ENCODE data around the gene PRKACB. TPM values are rescaled to one million over a fixed set of nuclear protein-coding genes. Genes with fewer than 3 reads are reported as not detected.

Gene PRKACB
- total RNA-seq, 1 experiment from 2014 or later = 68.1 TPM

GRCh38 chr1:84202126-84202525 lies 58.1 kb downstream of the PRKACB start:
- H2AFZ ChIP-seq (ENCODE audit: low read length) = no peak overlapping the region
- H3K36me3 ChIP-seq (ENCODE audit: insufficient read depth, low read length) = 0 out of 2 replicates have a peak, but pooled peaks cover 4% of the 10 kb centered on the region
- no peaks in the 10 kb centered on the region for H3K27me3 ChIP-seq (ENCODE audit: low read length)
- no peaks in the 10 kb centered on the region for H3K9me3 ChIP-seq (ENCODE audit: low read length)
- H4K20me1 ChIP-seq (ENCODE audit: insufficient read depth, low read depth, low read length) = no peaks in the 10 kb centered on the region
- H3K4me3 ChIP-seq (ENCODE audit: low read length) = no peak overlapping the region
- H3K9me2 ChIP-seq (replicated peaks; ENCODE audit: insufficient read depth, low read length) = no peaks in the 10 kb centered on the region
- H3K4me2 ChIP-seq (ENCODE audit: low read depth, low read length, poor library complexity, severe bottlenecking) = no peak overlapping the region
- no peaks in the 10 kb centered on the region for H3K4me1 ChIP-seq (ENCODE audit: low read length)
- H3K27ac ChIP-seq (ENCODE audit: low read length) = no peak overlapping the region
- H3K79me2 ChIP-seq (ENCODE audit: low read length) = no peaks in the 10 kb centered on the region
- no peak for DNase-seq
- no peak overlapping the region for H3K9ac ChIP-seq (ENCODE audit: low read length)

DNA sequence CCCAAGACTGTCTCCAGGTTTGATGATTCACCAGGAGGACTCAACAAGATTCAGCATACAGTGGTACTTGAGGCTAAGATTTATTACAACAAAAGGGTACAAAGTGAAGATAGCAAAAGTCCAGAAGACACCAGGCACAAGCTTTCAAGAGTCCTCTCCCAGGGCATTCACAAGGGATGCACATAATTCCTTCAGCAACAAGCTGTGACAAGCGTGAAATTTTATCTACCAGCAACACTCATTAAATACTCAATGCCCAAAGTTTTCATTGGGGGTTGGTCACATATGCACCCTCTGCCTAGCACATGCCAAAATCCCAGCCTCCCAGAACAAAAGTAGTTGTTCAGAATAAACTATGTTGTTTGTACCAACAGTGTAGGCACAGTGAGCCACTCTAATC lies 62.3 kb downstream of the PRKACB start:
- H3K9me2 ChIP-seq (replicated peaks; ENCODE audit: insufficient read depth, low read length) = no peaks in the 10 kb centered on the region
- no peaks in the 10 kb centered on the region for H3K9me3 ChIP-seq (ENCODE audit: low read length)
- no peaks in the 10 kb centered on the region for H4K20me1 ChIP-seq (ENCODE audit: insufficient read depth, low read depth, low read length)
- no peaks in the 10 kb centered on the region for H3K4me1 ChIP-seq (ENCODE audit: low read length)
- H2AFZ ChIP-seq (ENCODE audit: low read length) = no peak overlapping the region
- H3K4me2 ChIP-seq (ENCODE audit: low read depth, low read length, poor library complexity, severe bottlenecking) = no peak overlapping the region
- no peak overlapping the region for H3K4me3 ChIP-seq (ENCODE audit: low read length)
- no peak for DNase-seq
- no peaks in the 10 kb centered on the region for H3K27me3 ChIP-seq (ENCODE audit: low read length)
- no peaks in the 10 kb centered on the region for H3K36me3 ChIP-seq (ENCODE audit: insufficient read depth, low read length)
- no peak overlapping the region for H3K9ac ChIP-seq (ENCODE audit: low read length)
- no peaks in the 10 kb centered on the region for H3K79me2 ChIP-seq (ENCODE audit: low read length)
- no peak overlapping the region for H3K27ac ChIP-seq (ENCODE audit: low read length)

DNA sequence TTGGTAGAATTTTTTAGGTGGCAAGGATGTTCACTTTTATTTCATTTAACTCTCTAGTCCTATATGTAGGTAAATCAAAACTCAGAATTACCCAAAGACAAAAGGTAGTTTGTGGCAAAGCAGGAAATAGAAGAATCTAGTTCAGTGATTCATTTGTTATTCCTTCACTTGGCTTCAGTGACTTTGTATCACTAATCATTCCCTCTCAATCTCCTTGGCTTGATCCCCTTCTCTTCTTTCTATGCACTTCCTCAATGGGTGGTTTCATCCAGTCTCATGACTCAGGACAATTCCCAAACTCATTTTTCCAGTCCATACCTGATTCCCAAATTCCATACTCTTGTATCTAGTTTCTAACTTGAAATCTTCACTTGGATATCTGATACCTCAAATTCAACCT lies 64.9 kb downstream of the PRKACB start:
- Histone ChIP-seq H3K27ac (ENCODE audit: low read length) (no peak overlapping the region), H3K27me3 (ENCODE audit: low read length) (no peaks in the 10 kb centered on the region), H3K36me3 (ENCODE audit: insufficient read depth, low read length) (no peaks in the 10 kb centered on the region), H3K4me3 (ENCODE audit: low read length) (no peak overlapping the region), H3K9ac (ENCODE audit: low read length) (no peak overlapping the region), H3K9me2 (replicated peaks; ENCODE audit: insufficient read depth, low read length) (no peaks in the 10 kb centered on the region), H4K20me1 (ENCODE audit: insufficient read depth, low read depth, low read length) (no peaks in the 10 kb centered on the region), H3K4me2 (ENCODE audit: low read depth, low read length, poor library complexity, severe bottlenecking) (no peak overlapping the region), H2AFZ (ENCODE audit: low read length) (no peak overlapping the region), H3K4me1 (ENCODE audit: low read length) (no peaks in the 10 kb centered on the region), H3K9me3 (ENCODE audit: low read length) (no peaks in the 10 kb centered on the region), H3K79me2 (ENCODE audit: low read length) (no peaks in the 10 kb centered on the region)
- no peak for DNase-seq

DNA sequence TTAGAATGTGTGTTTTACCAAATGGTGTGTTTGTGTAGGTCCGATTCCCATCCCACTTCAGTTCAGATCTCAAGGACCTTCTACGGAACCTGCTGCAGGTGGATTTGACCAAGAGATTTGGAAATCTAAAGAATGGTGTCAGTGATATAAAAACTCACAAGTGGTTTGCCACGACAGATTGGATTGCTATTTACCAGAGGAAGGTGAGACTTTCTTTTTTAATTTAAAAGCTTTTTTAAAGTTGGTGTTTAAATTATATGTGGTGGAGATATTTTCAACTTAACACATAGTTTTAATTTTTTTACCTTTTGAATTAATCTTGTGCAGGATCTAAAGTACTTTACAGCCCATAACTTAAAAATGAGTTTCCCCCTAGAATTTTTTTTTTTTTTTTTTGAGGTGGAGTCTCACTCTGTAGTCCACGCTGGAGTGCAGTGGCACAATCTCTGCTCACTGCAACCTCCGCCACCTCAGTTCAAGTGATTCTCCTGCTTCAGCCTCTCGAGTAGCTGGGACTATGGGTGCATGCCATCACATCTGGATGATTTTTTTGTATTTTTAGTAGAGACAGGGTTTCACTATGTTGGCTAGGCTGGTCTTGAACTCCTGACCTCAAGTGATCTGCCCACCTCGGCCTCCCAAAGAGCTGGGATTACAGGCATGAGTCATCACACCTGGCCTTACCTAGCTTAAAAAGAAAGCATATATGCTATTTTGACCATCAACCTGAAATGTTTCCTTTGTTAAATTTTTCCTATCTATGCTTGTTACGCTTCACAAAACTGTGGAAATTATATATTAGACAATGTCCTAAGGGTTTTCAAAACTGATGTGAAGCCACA lies 70.3 kb downstream of the PRKACB start:
- DNase-seq = no peak
- H2AFZ ChIP-seq (ENCODE audit: low read length) = no peak overlapping the region
- H3K79me2 ChIP-seq (ENCODE audit: low read length) = no peaks in the 10 kb centered on the region
- H3K9me3 ChIP-seq (ENCODE audit: low read length) = no peaks in the 10 kb centered on the region
- H3K4me3 ChIP-seq (ENCODE audit: low read length) = no peak overlapping the region
- no peaks in the 10 kb centered on the region for H3K36me3 ChIP-seq (ENCODE audit: insufficient read depth, low read length)
- H3K4me1 ChIP-seq (ENCODE audit: low read length) = peaks cover 5% of the 10 kb centered on the region
- H3K9me2 ChIP-seq (replicated peaks; ENCODE audit: insufficient read depth, low read length) = no peaks in the 10 kb centered on the region
- no peak overlapping the region for H3K9ac ChIP-seq (ENCODE audit: low read length)
- H4K20me1 ChIP-seq (ENCODE audit: insufficient read depth, low read depth, low read length) = no peaks in the 10 kb centered on the region
- no peak overlapping the region for H3K4me2 ChIP-seq (ENCODE audit: low read depth, low read length, poor library complexity, severe bottlenecking)
- H3K27ac ChIP-seq (ENCODE audit: low read length) = no peak overlapping the region
- no peaks in the 10 kb centered on the region for H3K27me3 ChIP-seq (ENCODE audit: low read length)

DNA sequence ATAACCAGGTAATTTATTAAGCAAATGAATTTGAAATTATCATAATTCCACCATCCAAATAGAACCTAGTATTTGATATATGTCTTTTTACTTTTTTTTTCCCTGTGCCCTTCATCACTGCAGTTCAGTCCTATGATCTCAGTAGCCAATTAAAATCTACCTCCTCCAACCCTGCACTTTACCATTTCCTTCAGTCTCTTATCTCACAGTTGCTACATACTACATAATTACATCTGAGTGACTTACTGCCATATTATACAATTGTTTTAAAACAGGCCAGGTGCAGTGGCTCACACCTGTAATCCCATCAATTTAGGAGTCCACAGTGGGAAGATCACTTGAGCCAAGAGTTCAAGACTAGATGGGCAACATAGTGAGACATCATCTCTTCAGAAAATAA lies 73.2 kb downstream of the PRKACB start:
- no peak overlapping the region for H3K9ac ChIP-seq (ENCODE audit: low read length)
- H4K20me1 ChIP-seq (ENCODE audit: insufficient read depth, low read depth, low read length) = no peaks in the 10 kb centered on the region
- no peaks in the 10 kb centered on the region for H3K9me3 ChIP-seq (ENCODE audit: low read length)
- H3K36me3 ChIP-seq (ENCODE audit: insufficient read depth, low read length) = no peaks in the 10 kb centered on the region
- no peaks in the 10 kb centered on the region for H3K27me3 ChIP-seq (ENCODE audit: low read length)
- no peak overlapping the region for H3K27ac ChIP-seq (ENCODE audit: low read length)
- H3K4me3 ChIP-seq (ENCODE audit: low read length) = no peak overlapping the region
- no peak for DNase-seq
- H3K9me2 ChIP-seq (replicated peaks; ENCODE audit: insufficient read depth, low read length) = no peaks in the 10 kb centered on the region
- H2AFZ ChIP-seq (ENCODE audit: low read length) = no peak overlapping the region
- H3K4me2 ChIP-seq (ENCODE audit: low read depth, low read length, poor library complexity, severe bottlenecking) = no peak overlapping the region
- peaks cover 5% of the 10 kb centered on the region for H3K4me1 ChIP-seq (ENCODE audit: low read length)
- no peaks in the 10 kb centered on the region for H3K79me2 ChIP-seq (ENCODE audit: low read length)

GRCh38 chr1:84223751-84224432 lies 79.8 kb downstream of the PRKACB start:
- H3K27ac ChIP-seq (ENCODE audit: low read length) = no peak overlapping the region
- no peak overlapping the region for H2AFZ ChIP-seq (ENCODE audit: low read length)
- H3K36me3 ChIP-seq (ENCODE audit: insufficient read depth, low read length) = no peaks in the 10 kb centered on the region
- no peaks in the 10 kb centered on the region for H3K27me3 ChIP-seq (ENCODE audit: low read length)
- peaks cover 5% of the 10 kb centered on the region; the same call in 1 of the 2 replicates for H3K9me3 ChIP-seq (ENCODE audit: low read length)
- DNase-seq = no peak
- no peaks in the 10 kb centered on the region for H3K9me2 ChIP-seq (replicated peaks; ENCODE audit: insufficient read depth, low read length)
- peaks cover under 1% of the 10 kb centered on the region for H3K4me1 ChIP-seq (ENCODE audit: low read length)
- H4K20me1 ChIP-seq (ENCODE audit: insufficient read depth, low read depth, low read length) = no peaks in the 10 kb centered on the region
- no peak overlapping the region for H3K4me2 ChIP-seq (ENCODE audit: low read depth, low read length, poor library complexity, severe bottlenecking)
- H3K4me3 ChIP-seq (ENCODE audit: low read length) = no peak overlapping the region
- H3K9ac ChIP-seq (ENCODE audit: low read length) = no peak overlapping the region
- H3K79me2 ChIP-seq (ENCODE audit: low read length) = no peaks in the 10 kb centered on the region

GRCh38 chr1:84224905-84225304 lies 80.8 kb downstream of the PRKACB start:
- no peaks in the 10 kb centered on the region for H3K4me1 ChIP-seq (ENCODE audit: low read length)
- no peak overlapping the region for H2AFZ ChIP-seq (ENCODE audit: low read length)
- H3K4me2 ChIP-seq (ENCODE audit: low read depth, low read length, poor library complexity, severe bottlenecking) = no peak overlapping the region
- DNase-seq = no peak
- H3K36me3 ChIP-seq (ENCODE audit: insufficient read depth, low read length) = no peaks in the 10 kb centered on the region
- H3K9ac ChIP-seq (ENCODE audit: low read length) = no peak overlapping the region
- peaks cover 5% of the 10 kb centered on the region; the same call in 1 of the 2 replicates for H3K9me3 ChIP-seq (ENCODE audit: low read length)
- H3K27ac ChIP-seq (ENCODE audit: low read length) = no peak overlapping the region
- no peaks in the 10 kb centered on the region for H4K20me1 ChIP-seq (ENCODE audit: insufficient read depth, low read depth, low read length)
- no peak overlapping the region for H3K4me3 ChIP-seq (ENCODE audit: low read length)
- H3K79me2 ChIP-seq (ENCODE audit: low read length) = no peaks in the 10 kb centered on the region
- H3K9me2 ChIP-seq (replicated peaks; ENCODE audit: insufficient read depth, low read length) = no peaks in the 10 kb centered on the region
- H3K27me3 ChIP-seq (ENCODE audit: low read length) = no peaks in the 10 kb centered on the region

GRCh38 chr1:84225646-84226045 lies 81.6 kb downstream of the PRKACB start:
- no peak overlapping the region for H3K9ac ChIP-seq (ENCODE audit: low read length)
- no peak overlapping the region for H3K4me2 ChIP-seq (ENCODE audit: low read depth, low read length, poor library complexity, severe bottlenecking)
- no peak overlapping the region for H2AFZ ChIP-seq (ENCODE audit: low read length)
- no peaks in the 10 kb centered on the region for H3K4me1 ChIP-seq (ENCODE audit: low read length)
- no peaks in the 10 kb centered on the region for H3K9me2 ChIP-seq (replicated peaks; ENCODE audit: insufficient read depth, low read length)
- H3K4me3 ChIP-seq (ENCODE audit: low read length) = no peak overlapping the region
- H3K36me3 ChIP-seq (ENCODE audit: insufficient read depth, low read length) = no peaks in the 10 kb centered on the region
- H3K79me2 ChIP-seq (ENCODE audit: low read length) = no peaks in the 10 kb centered on the region
- no peak for DNase-seq
- H4K20me1 ChIP-seq (ENCODE audit: insufficient read depth, low read depth, low read length) = no peaks in the 10 kb centered on the region
- no peak overlapping the region for H3K27ac ChIP-seq (ENCODE audit: low read length)
- peaks cover 5% of the 10 kb centered on the region; the same call in 1 of the 2 replicates for H3K9me3 ChIP-seq (ENCODE audit: low read length)
- no peaks in the 10 kb centered on the region for H3K27me3 ChIP-seq (ENCODE audit: low read length)

All from Karpas-422 (cell line).